Right ventricle myocardium inferior (tissue), 1 donor: Measurements from ENCODE around the gene FAM110D. TPM values are rescaled to one million over a fixed set of nuclear protein-coding genes. Genes with fewer than 3 reads are reported as not detected.

Experiments
- ATAC-seq: fragments of 200-7000 bp; cut with Tn5 transposase; one replicate; pipeline ENCODE4 v1.9.1; 2020; ENCODE audit warnings: mild to moderate bottlenecking, moderate library complexity
- DNase-seq: peaks from one replicate; pipeline ENCODE4 v3.0.0; 2021; ENCODE audit errors: missing footprints
- intact Hi-C: fragments of 100-400 bp; cut with DNase I; formaldehyde crosslinking; loops from one replicate; pipeline ENCODE4 v1.11.0; 2022
- total RNA-seq: library from RNA; stranded (reverse); fragmentation: NEBNext Ultra II Directional; extraction: Animal tissue kit (Norgen Biotek cat#: 25700); gene quantifications from one replicate; pipeline ENCODE4 v1.2.1, GENCODE V29; 2021
- donor health status: DM: no; HTN: yes; CAD: no; lungs with severe emphysema.

FAM110D gene
- total RNA-seq, 1 donor from 2014 or later, result 4.0 TPM

GRCh38 chr1:26175346-26175745 is 16.5 kb downstream of the FAM110D start:
- no peak for ATAC-seq
- intact Hi-C loops, result no loop called here
- no peak for DNase-seq

- DNase-seq (peak; percentile 6), ATAC-seq (no peak)
- intact Hi-C loops, result no loop called here
These were observed 18.4 kb downstream of the FAM110D start, which contains the start of gene CNKSR1 for GRCh38 chr1:26177182-26177684. CNKSR1 (plus strand) TSS chr1:26177491; CDS start chr1:26177548, 57 bp downstream.

- ATAC-seq (no peak), DNase-seq (no peak)
- intact Hi-C loops, result no loop called here
These were observed 21.2 kb downstream of the FAM110D start for GRCh38 chr1:26180010-26180506.

- ATAC-seq (no peak), DNase-seq (no peak)
- intact Hi-C loops, result no loop called here
These were observed 22.9 kb downstream of the FAM110D start for GRCh38 chr1:26181586-26182382.

- DNase-seq (no peak), ATAC-seq (no peak)
- intact Hi-C loops, result no loop called here
These were observed 23.5 kb downstream of the FAM110D start for GRCh38 chr1:26182383-26182696.

- intact Hi-C loops, result no loop called here
- no peak for DNase-seq
These were observed 25.2 kb downstream of the FAM110D start for GRCh38 chr1:26184086-26184485.

GRCh38 chr1:26184883-26185282 is 26.0 kb downstream of the FAM110D start:
- intact Hi-C loops, result no loop called here
- no peak for DNase-seq
- no peak for ATAC-seq

More at GRCh38 chr1:26184086-26184485, 25.2 kb downstream of the FAM110D start:
- no peak for ATAC-seq

GRCh38 chr1:26187882-26188281 is 29.0 kb downstream of the FAM110D start:
- ATAC-seq (no peak), DNase-seq (no peak)
- intact Hi-C loops, result no loop called here

GRCh38 chr1:26188477-26188876 is 29.6 kb downstream of the FAM110D start:
- no peak for DNase-seq
- intact Hi-C loops, result no loop called here
- no peak for ATAC-seq

- DNase-seq (no peak), ATAC-seq (no peak)
- intact Hi-C loops, result no loop called here
These were observed 30.5 kb downstream of the FAM110D start for GRCh38 chr1:26189331-26189730.

- no peak for DNase-seq
- intact Hi-C loops, result no loop called here
- ATAC-seq, result no peak
These were observed 30.9 kb downstream of the FAM110D start for GRCh38 chr1:26189751-26190275.

GRCh38 chr1:26190373-26190987 is 31.6 kb downstream of the FAM110D start, which contains the start of gene CATSPER4:
CATSPER4 (plus strand) TSS chr1:26190602; CDS start chr1:26190628, 26 bp downstream.
- no peak for ATAC-seq
- DNase-seq, result no peak
- intact Hi-C loops, result no loop called here

GRCh38 chr1:26191739-26192138 is 32.9 kb downstream of the FAM110D start:
- intact Hi-C loops, result no loop called here
- ATAC-seq (no peak), DNase-seq (no peak)

- no peak for DNase-seq
- intact Hi-C loops, result no loop called here
- ATAC-seq, result no peak
These were observed 36.9 kb downstream of the FAM110D start for GRCh38 chr1:26195805-26196204.

- no peak for ATAC-seq
- intact Hi-C loops, result no loop called here
- DNase-seq, result no peak
These were observed 38.4 kb downstream of the FAM110D start for GRCh38 chr1:26197301-26197700.

GRCh38 chr1:26197813-26198212 is 38.9 kb downstream of the FAM110D start:
- intact Hi-C loops, result no loop called here
- DNase-seq (no peak), ATAC-seq (no peak)

- intact Hi-C loops, result no loop called here
- ATAC-seq (no peak), DNase-seq (no peak)
These were observed 41.5 kb downstream of the FAM110D start for GRCh38 chr1:26200413-26200812.

GRCh38 chr1:26203642-26204318 is 44.9 kb downstream of the FAM110D start:
- ATAC-seq (no peak), DNase-seq (no peak)
- intact Hi-C loops, result no loop called here

- intact Hi-C loops, result no loop called here
- ATAC-seq (peak; percentile 72), DNase-seq (no peak)
These were observed 51.4 kb downstream of the FAM110D start for GRCh38 chr1:26210147-26210870.
